Trophoblast cell (in vitro differentiated cells and primary cell): ENCODE results near the gene TACC2.

Source experiments
- DNase-seq, 2 donors: peaks; one replicate each; pipeline ENCODE4 v3.0.0-alpha.2; 2016
- H2AFZ ChIP-seq: 2 replicates; pipeline ENCODE4 v1.6.1; 2013; ENCODE audit warnings: low read length, moderate library complexity, mild to moderate bottlenecking; ENCODE audit not compliant: insufficient read depth, poor library complexity
- H2AK5ac ChIP-seq: 2 replicates; pipeline ENCODE4 v1.6.1; 2013; ENCODE audit warnings: mild to moderate bottlenecking, low read length
- H2BK120ac ChIP-seq: 2 replicates; pipeline ENCODE4 v1.6.1; 2013; ENCODE audit warnings: low read length, mild to moderate bottlenecking, moderate library complexity; ENCODE audit not compliant: insufficient read depth, poor library complexity
- H2BK12ac ChIP-seq: 2 replicates; pipeline ENCODE4 v1.6.1; 2013; ENCODE audit warnings: mild to moderate bottlenecking, low read length, moderate library complexity
- H2BK5ac ChIP-seq: 2 replicates; pipeline ENCODE4 v1.6.1; 2013; ENCODE audit warnings: low read length, low read depth, moderate library complexity, mild to moderate bottlenecking; ENCODE audit not compliant: poor library complexity
- H3K14ac ChIP-seq: 2 replicates; pipeline ENCODE4 v1.6.1; 2013; ENCODE audit warnings: mild to moderate bottlenecking, low read length
- H3K18ac ChIP-seq: 2 replicates; pipeline ENCODE4 v1.6.1; 2013; ENCODE audit warnings: mild to moderate bottlenecking, low read length
- H3K23ac ChIP-seq: 2 replicates; pipeline ENCODE4 v1.6.1; 2013; ENCODE audit warnings: low read length
- H3K27ac ChIP-seq: 2 replicates; pipeline ENCODE4 v1.5.1; 2013; ENCODE audit warnings: low read depth, mild to moderate bottlenecking, inconsistent platforms, low read length, moderate library complexity
- H3K27me3 ChIP-seq: 2 replicates; pipeline ENCODE4 v1.6.1; 2013; ENCODE audit warnings: inconsistent platforms, mild to moderate bottlenecking, low read length, moderate library complexity; ENCODE audit not compliant: insufficient read depth
- H3K36me3 ChIP-seq, 2 experiments: 1 replicate in 1 of 2; 2 replicates in 1 of 2; pipeline ENCODE4 v1.6.1; 2013; ENCODE audit warnings: low read length in 2 of 2, mild to moderate bottlenecking in 2 of 2, moderate library complexity in 1 of 2; ENCODE audit not compliant: insufficient read depth in 2 of 2, control insufficient read depth in 1 of 2
- H3K4ac ChIP-seq: 2 replicates; pipeline ENCODE4 v1.6.1; 2013; ENCODE audit warnings: low read depth, mild to moderate bottlenecking, low read length, moderate library complexity
- H3K4me1 ChIP-seq, 2 experiments: 1 replicate in 1 of 2; 2 replicates in 1 of 2; pipeline ENCODE4 v1.6.1; 2013; ENCODE audit warnings: low read length in 2 of 2, mild to moderate bottlenecking in 2 of 2, moderate library complexity in 1 of 2; ENCODE audit not compliant: insufficient read depth in 2 of 2, control insufficient read depth in 1 of 2
- H3K4me2 ChIP-seq: 2 replicates; pipeline ENCODE4 v1.6.1; 2013; ENCODE audit warnings: inconsistent platforms, mild to moderate bottlenecking, low read length, moderate library complexity
- H3K4me3 ChIP-seq: 2 replicates; pipeline ENCODE4 v1.5.1; 2013; ENCODE audit warnings: mild to moderate bottlenecking, low read depth, low read length, inconsistent platforms
- H3K79me1 ChIP-seq: one replicate; pipeline ENCODE4 v1.6.1; 2013; ENCODE audit warnings: low read length
- H3K79me2 ChIP-seq: 2 replicates; pipeline ENCODE4 v1.6.1; 2013; ENCODE audit warnings: low read length, mild to moderate bottlenecking; ENCODE audit not compliant: control insufficient read depth, insufficient read depth, poor library complexity
- H3K9ac ChIP-seq: 2 replicates; pipeline ENCODE4 v1.6.1; 2013; ENCODE audit warnings: mild to moderate bottlenecking, low read length
- H3K9me3 ChIP-seq: 2 replicates; pipeline ENCODE4 v1.6.1; 2013; ENCODE audit warnings: low read depth, mild to moderate bottlenecking, control low read depth, inconsistent platforms, low read length; ENCODE audit not compliant: insufficient read depth
- H4K12ac ChIP-seq: 2 replicates; pipeline ENCODE4 v1.6.1; 2013; ENCODE audit warnings: low read depth, mild to moderate bottlenecking, low read length, moderate library complexity
- H4K8ac ChIP-seq: 2 replicates; pipeline ENCODE4 v1.6.1; 2013; ENCODE audit warnings: low read depth, mild to moderate bottlenecking, low read length, moderate library complexity
- H4K91ac ChIP-seq: one replicate; pipeline ENCODE4 v1.6.1; 2013; ENCODE audit warnings: low read depth, mild to moderate bottlenecking, low read length, moderate library complexity
- WGBS: extraction: QIAGEN DNeasy Blood & Tissue Kit; methylation state at CpG from one replicate; pipeline ENCODE4 v1.1.7; 2013; ENCODE audit warnings: missing lambda C conversion rate; ENCODE audit not compliant: insufficient read length, insufficient coverage; ENCODE audit errors: extremely low coverage; 5-methylcytosine and 5-hydroxymethylcytosine counted together

Gene TACC2

GRCh38 chr10:122034149-122034756, 45.3 kb downstream of the TACC2 start:
- WGBS, result no CpG with 5 or more reads among the region's 6 CpGs
- H3K18ac ChIP-seq, result no peak overlapping the region
- H3K36me3 ChIP-seq, result no peaks in the 10 kb centered on the region
- no peak overlapping the region for H2BK120ac ChIP-seq
- H2BK12ac ChIP-seq, result no peak overlapping the region
- no peak overlapping the region for H4K91ac ChIP-seq
- H3K9ac ChIP-seq, result no peak overlapping the region
- no peaks in the 10 kb centered on the region for H3K27me3 ChIP-seq
- no peaks in the 10 kb centered on the region for H3K79me2 ChIP-seq
- H2AK5ac ChIP-seq, result no peak overlapping the region
- no peak for DNase-seq
- no peak overlapping the region for H3K4me2 ChIP-seq
- H3K4me1 ChIP-seq, result peaks cover 3 to 7% of the 10 kb centered on the region in 2 experiments
- H4K8ac ChIP-seq, result no peak overlapping the region
- no peaks in the 10 kb centered on the region for H3K79me1 ChIP-seq
- no peaks in the 10 kb centered on the region for H3K9me3 ChIP-seq
- no peak overlapping the region for H3K4ac ChIP-seq
- no peak overlapping the region for H3K4me3 ChIP-seq
- H3K14ac ChIP-seq, result no peak overlapping the region
- H4K12ac ChIP-seq, result no peak overlapping the region
- H3K27ac ChIP-seq, result no peak overlapping the region
- no peak overlapping the region for H3K23ac ChIP-seq
- H2AFZ ChIP-seq, result no peak overlapping the region
- no peak overlapping the region for H2BK5ac ChIP-seq

DNA sequence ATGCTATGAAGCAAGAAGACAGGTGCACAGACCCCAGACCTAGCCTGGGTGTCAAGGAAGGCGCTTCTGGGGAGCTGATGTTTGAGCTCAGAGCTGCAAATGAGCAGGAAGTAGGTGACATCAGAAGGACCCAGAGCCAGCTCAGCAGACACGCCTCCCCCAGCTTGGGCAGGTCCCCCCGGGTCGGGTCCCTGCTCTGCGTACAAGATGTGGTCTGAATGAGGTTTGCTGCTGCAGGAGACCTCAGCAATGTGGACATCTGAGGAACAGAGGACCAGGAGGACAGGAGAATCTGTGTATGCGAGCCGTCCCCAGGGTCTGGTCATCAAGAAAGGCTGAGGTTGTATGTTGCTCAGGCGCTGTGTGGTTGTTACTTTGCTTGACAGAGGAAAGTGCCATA, 51.8 kb downstream of the TACC2 start:
- H3K4me2 ChIP-seq, result no peak overlapping the region
- H3K27me3 ChIP-seq, result no peaks in the 10 kb centered on the region
- no peaks in the 10 kb centered on the region for H3K79me1 ChIP-seq
- H3K9ac ChIP-seq, result no peak overlapping the region
- H2AFZ ChIP-seq, result no peak overlapping the region
- no peaks in the 10 kb centered on the region for H3K36me3 ChIP-seq
- H4K12ac ChIP-seq, result no peak overlapping the region
- no peak overlapping the region for H3K4me3 ChIP-seq
- no peak overlapping the region for H3K4ac ChIP-seq
- WGBS, result no CpG with 5 or more reads among the region's 8 CpGs
- H3K79me2 ChIP-seq, result no peaks in the 10 kb centered on the region
- no peak overlapping the region for H3K23ac ChIP-seq
- no peak overlapping the region for H3K18ac ChIP-seq
- no peak for DNase-seq
- H3K4me1 ChIP-seq, result peaks cover 2 to 4% of the 10 kb centered on the region in 2 experiments
- no peak overlapping the region for H2BK12ac ChIP-seq
- no peak overlapping the region for H4K8ac ChIP-seq
- H3K14ac ChIP-seq, result no peak overlapping the region
- no peak overlapping the region for H3K27ac ChIP-seq
- H2BK5ac ChIP-seq, result no peak overlapping the region
- no peak overlapping the region for H2AK5ac ChIP-seq
- no peak overlapping the region for H2BK120ac ChIP-seq
- no peaks in the 10 kb centered on the region for H3K9me3 ChIP-seq
- no peak overlapping the region for H4K91ac ChIP-seq

DNA sequence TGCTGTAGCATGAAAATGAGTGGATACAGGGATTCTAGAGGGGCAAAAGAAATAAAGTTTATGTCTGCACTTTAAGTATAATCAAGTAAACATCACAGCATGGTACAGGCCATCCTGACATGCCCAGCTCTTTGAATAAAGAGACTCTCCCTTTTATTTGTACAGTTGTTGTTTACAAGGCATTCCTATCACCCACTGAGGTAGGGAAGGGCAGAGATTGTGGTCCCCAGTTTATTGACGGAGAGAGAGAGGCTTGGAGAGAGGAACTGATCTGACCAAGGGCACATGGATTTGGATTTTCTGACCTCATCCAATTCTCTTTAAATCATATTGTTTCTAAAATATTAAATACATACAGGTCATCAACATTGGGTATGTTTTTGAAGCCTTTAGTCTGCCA, 53.9 kb downstream of the TACC2 start:
- Histone ChIP-seq H3K14ac (no peak overlapping the region), H3K79me1 (no peaks in the 10 kb centered on the region), H3K23ac (no peak overlapping the region), H3K79me2 (no peaks in the 10 kb centered on the region), H4K91ac (no peak overlapping the region), H3K27me3 (no peaks in the 10 kb centered on the region), H2BK120ac (no peak overlapping the region), H2AFZ (no peak overlapping the region), H3K9me3 (no peaks in the 10 kb centered on the region), H2AK5ac (no peak overlapping the region), H2BK5ac (no peak overlapping the region), H3K9ac (no peak overlapping the region), H3K4me1 (peaks cover 2 to 4% of the 10 kb centered on the region in 2 experiments), H3K36me3 (no peaks in the 10 kb centered on the region), H3K4ac (no peak overlapping the region), H4K8ac (no peak overlapping the region), H3K27ac (no peak overlapping the region), H4K12ac (no peak overlapping the region), H3K4me3 (no peak overlapping the region), H2BK12ac (no peak overlapping the region), H3K18ac (no peak overlapping the region), H3K4me2 (no peak overlapping the region)
- no CpG with 5 or more reads among the region's 1 CpG for WGBS
- no peak for DNase-seq

GRCh38 chr10:122044045-122044661, 55.2 kb downstream of the TACC2 start:
- Histone ChIP-seq H3K4me1 (peaks cover 2 to 4% of the 10 kb centered on the region in 2 experiments), H3K27me3 (no peaks in the 10 kb centered on the region), H2BK12ac (no peak overlapping the region), H3K23ac (no peak overlapping the region), H3K14ac (no peak overlapping the region), H3K36me3 (no peaks in the 10 kb centered on the region), H2BK5ac (no peak overlapping the region), H3K4ac (no peak overlapping the region), H3K9me3 (no peaks in the 10 kb centered on the region), H2AFZ (no peak overlapping the region), H3K79me1 (no peaks in the 10 kb centered on the region), H3K4me3 (no peak overlapping the region), H4K12ac (no peak overlapping the region), H4K8ac (no peak overlapping the region), H3K79me2 (no peaks in the 10 kb centered on the region), H3K27ac (no peak overlapping the region), H3K4me2 (no peak overlapping the region), H2AK5ac (no peak overlapping the region), H3K9ac (no peak overlapping the region), H4K91ac (no peak overlapping the region), H3K18ac (no peak overlapping the region), H2BK120ac (no peak overlapping the region)
- DNase-seq, result no peak
- no CpG with 5 or more reads among the region's 13 CpGs for WGBS
